HepG2 (cell line): ENCODE measurements around the gene FN1. TPM values are rescaled to one million over a fixed set of nuclear protein-coding genes. Genes with fewer than 3 reads are reported as not detected.

Experiments used
- AGO2 ChIP-seq: fragments of 200-400 bp; formaldehyde crosslinking; optimal IDR thresholded peaks from 2 replicates; pipeline ENCODE3; 2017; ENCODE audit warnings: mild to moderate bottlenecking, low read depth, low read length, moderate library complexity
- ATF7-NPFF ChIP-seq: sonication (generic); formaldehyde crosslinking; IDR thresholded peaks from 2 replicates; pipeline ENCODE4 v1.8.1; 2023; ENCODE audit warnings: mild to moderate bottlenecking, low read depth, missing genetic modification reagents, moderate library complexity
- CCDC6 ChIP-seq: sonication (generic); formaldehyde crosslinking; IDR thresholded peaks from 2 replicates; pipeline ENCODE4 v1.8.1; 2022; ENCODE audit warnings: mild to moderate bottlenecking, missing genetic modification reagents, moderate library complexity
- ERF ChIP-seq: IDR thresholded peaks from 2 replicates; pipeline ENCODE4 v1.6.1; 2018; ENCODE audit warnings: missing biosample characterization, missing genetic modification reagents
- HNRNPL ChIP-seq: fragments of 200-400 bp; formaldehyde crosslinking; IDR thresholded peaks from 2 replicates; pipeline ENCODE4 v1.6.1; 2017; ENCODE audit warnings: mild to moderate bottlenecking, low read depth, low read length
- KLF12 ChIP-seq: sonication (generic); formaldehyde crosslinking; IDR thresholded peaks from 2 replicates; pipeline ENCODE4 v1.4.0; 2020; ENCODE audit warnings: missing genetic modification reagents, borderline replicate concordance
- MXI1 ChIP-seq: IDR thresholded peaks from 3 replicates; pipeline ENCODE4 v1.6.1; 2012; ENCODE audit warnings: low read depth, low read length, inconsistent platforms, borderline replicate concordance
- PTBP1 ChIP-seq: fragments of 200-400 bp; formaldehyde crosslinking; IDR thresholded peaks from 2 replicates; pipeline ENCODE4 v1.6.1; 2018; ENCODE audit warnings: low read length, low read depth; ENCODE audit not compliant: poor library complexity, severe bottlenecking
- SALL2 ChIP-seq: sonication (generic); formaldehyde crosslinking; IDR thresholded peaks from 2 replicates; pipeline ENCODE4 v1.8.1; 2023; ENCODE audit warnings: mild to moderate bottlenecking, missing genetic modification reagents, inconsistent platforms
- SMAD3 ChIP-seq: sonication (generic); formaldehyde crosslinking; IDR thresholded peaks from 2 replicates; pipeline ENCODE4 v1.4.0; 2020; ENCODE audit warnings: missing genetic modification reagents
- THAP11 ChIP-seq: IDR thresholded peaks from 2 replicates; pipeline ENCODE4 v1.6.1; 2016; ENCODE audit warnings: missing biosample characterization, missing genetic modification reagents
- ZMYM3 ChIP-seq: sonication (generic); formaldehyde crosslinking; IDR thresholded peaks from 2 replicates; pipeline ENCODE4 v1.5.1; 2020; ENCODE audit warnings: mild to moderate bottlenecking, missing genetic modification reagents
- ZNF136 ChIP-seq: sonication (generic); formaldehyde crosslinking; IDR thresholded peaks from 2 replicates; pipeline ENCODE4 v1.8.1; 2022; ENCODE audit warnings: low read depth, mild to moderate bottlenecking, moderate library complexity, missing genetic modification reagents
- ZNF282 ChIP-seq: fragments of 450-650 bp; IDR thresholded peaks from 2 replicates; pipeline ENCODE4 v1.6.1; 2018; ENCODE audit not compliant: partially characterized antibody
- ZNF841 ChIP-seq: sonication (generic); formaldehyde crosslinking; IDR thresholded peaks from 2 replicates; pipeline ENCODE4 v1.8.1; 2023; ENCODE audit warnings: missing genetic modification reagents, borderline replicate concordance
- polyA plus RNA-seq, 8 experiments: library from polyadenylated mRNA; depleted of rRNA in 3 of 8; stranded (reverse) in 7 of 8; unstranded in 1 of 8; fragments of >200 nt; fragmentation: Illumina TruSeq in 4 of 8; extraction: Trizol in 4 of 8; gene quantifications; 2 replicates each; pipeline versions ENCODE4 v1.2.1 to v1.2.3, GENCODE V29; 2011 to 2016; ENCODE audit warnings: low read depth in 4 of 8, missing spikeins in 1 of 8, mixed read lengths in 1 of 8; ENCODE audit not compliant: insufficient read depth in 1 of 8
- total RNA-seq, 5 experiments: library from RNA; depleted of rRNA; stranded (reverse); fragments of >200 nt; fragmentation: Illumina TruSeq; extraction: Trizol; gene quantifications; 2 replicates each; pipeline ENCODE4 v1.2.3, GENCODE V29; 2016; ENCODE audit warnings: low read depth in 1 of 5
- TF ChIP-seq, protein P1 (sequence below), 2 experiments: fragments of 450-650 bp in 1 of 2; sonication (generic) in 1 of 2; formaldehyde crosslinking in 1 of 2; IDR thresholded peaks; 2 replicates each; pipeline versions ENCODE4 v1.6.1 to v1.8.0; 2016 to 2022; ENCODE audit warnings: antibody characterized with exemption in 1 of 2, mild to moderate bottlenecking in 1 of 2, missing genetic modification reagents in 1 of 2
- TF ChIP-seq, protein P2 (sequence below): sonication (generic); formaldehyde crosslinking; IDR thresholded peaks from 2 replicates; pipeline ENCODE4 v1.5.0; 2020; ENCODE audit warnings: missing genetic modification reagents, mild to moderate bottlenecking, borderline replicate concordance
- TF ChIP-seq, protein P3 (sequence below): sonication (generic); formaldehyde crosslinking; IDR thresholded peaks from 2 replicates; pipeline ENCODE4 v1.8.1; 2023; ENCODE audit warnings: mild to moderate bottlenecking, missing genetic modification reagents
- TF ChIP-seq, protein P4 (sequence below): sonication (generic); formaldehyde crosslinking; IDR thresholded peaks from 2 replicates; pipeline ENCODE4 v1.4.0; 2020; ENCODE audit warnings: mild to moderate bottlenecking, missing genetic modification reagents

FN1 gene
- total and polyA plus RNA-seq, 2 of the 13 experiments (the other 11 are each of a cell fraction or from before 2014, with no cell fraction given) = 1,847 to 6,471 TPM

DNA sequence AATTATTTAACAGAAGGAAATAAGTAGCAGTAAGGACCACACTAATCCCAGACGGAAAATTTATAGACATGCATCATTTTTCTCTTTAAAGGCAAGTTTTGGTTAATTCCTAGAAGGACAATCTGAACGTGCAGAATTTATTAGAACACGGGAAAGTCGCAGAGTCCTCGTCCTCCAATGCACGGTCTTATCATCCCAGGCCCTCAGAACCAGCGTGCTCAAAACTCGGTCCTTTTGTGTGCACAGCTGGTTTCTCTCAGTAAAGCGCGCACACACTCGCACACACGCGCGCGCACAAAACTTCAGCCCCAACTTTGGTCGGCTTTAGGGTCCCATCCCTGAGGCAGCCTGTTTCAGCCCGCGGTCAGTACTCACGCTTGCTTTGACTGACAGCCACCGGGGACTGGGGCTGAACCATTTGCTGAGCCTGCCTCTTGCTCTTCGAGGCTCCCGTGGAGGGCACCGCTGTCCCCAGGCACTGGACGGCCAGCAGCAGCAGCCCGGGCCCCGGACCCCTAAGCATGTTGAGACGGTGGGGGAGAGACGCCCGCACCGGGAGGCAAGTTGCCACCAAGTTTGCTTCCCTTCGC, 493 bp downstream of the FN1 start (continued):
- TF ChIP-seq AGO2 (peak; percentile 100), KLF12 (no peak), HNRNPL (peak; percentile 91), ERF (0 out of 2 replicates have a peak, but pooled peaks have one; percentile 2), MXI1 (peak; percentile 26; the same call in 1 of the 3 replicates), ZNF282 (no peak), PTBP1 (peak; percentile 99), CCDC6 (CRISPR knock-in tag) (no peak; the same call in 1 of the 2 replicates), SALL2 (CRISPR knock-in tag) (0 out of 2 replicates have a peak, but pooled peaks have one; percentile 60), ZMYM3 (CRISPR knock-in tag) (0 out of 2 replicates have a peak, but pooled peaks have one; percentile 43), THAP11 (CRISPR knock-in tag) (no peak), ZNF841 (CRISPR knock-in tag) (no peak), ATF7-NPFF (CRISPR knock-in tag) (peak; percentile 87; the same call in 1 of the 2 replicates), SMAD3 (CRISPR knock-in tag) (no peak; the same call in 1 of the 2 replicates), ZNF136 (CRISPR knock-in tag) (0 out of 2 replicates have a peak, but pooled peaks have one; percentile 58)
- TF ChIP-seq, protein P1, sequence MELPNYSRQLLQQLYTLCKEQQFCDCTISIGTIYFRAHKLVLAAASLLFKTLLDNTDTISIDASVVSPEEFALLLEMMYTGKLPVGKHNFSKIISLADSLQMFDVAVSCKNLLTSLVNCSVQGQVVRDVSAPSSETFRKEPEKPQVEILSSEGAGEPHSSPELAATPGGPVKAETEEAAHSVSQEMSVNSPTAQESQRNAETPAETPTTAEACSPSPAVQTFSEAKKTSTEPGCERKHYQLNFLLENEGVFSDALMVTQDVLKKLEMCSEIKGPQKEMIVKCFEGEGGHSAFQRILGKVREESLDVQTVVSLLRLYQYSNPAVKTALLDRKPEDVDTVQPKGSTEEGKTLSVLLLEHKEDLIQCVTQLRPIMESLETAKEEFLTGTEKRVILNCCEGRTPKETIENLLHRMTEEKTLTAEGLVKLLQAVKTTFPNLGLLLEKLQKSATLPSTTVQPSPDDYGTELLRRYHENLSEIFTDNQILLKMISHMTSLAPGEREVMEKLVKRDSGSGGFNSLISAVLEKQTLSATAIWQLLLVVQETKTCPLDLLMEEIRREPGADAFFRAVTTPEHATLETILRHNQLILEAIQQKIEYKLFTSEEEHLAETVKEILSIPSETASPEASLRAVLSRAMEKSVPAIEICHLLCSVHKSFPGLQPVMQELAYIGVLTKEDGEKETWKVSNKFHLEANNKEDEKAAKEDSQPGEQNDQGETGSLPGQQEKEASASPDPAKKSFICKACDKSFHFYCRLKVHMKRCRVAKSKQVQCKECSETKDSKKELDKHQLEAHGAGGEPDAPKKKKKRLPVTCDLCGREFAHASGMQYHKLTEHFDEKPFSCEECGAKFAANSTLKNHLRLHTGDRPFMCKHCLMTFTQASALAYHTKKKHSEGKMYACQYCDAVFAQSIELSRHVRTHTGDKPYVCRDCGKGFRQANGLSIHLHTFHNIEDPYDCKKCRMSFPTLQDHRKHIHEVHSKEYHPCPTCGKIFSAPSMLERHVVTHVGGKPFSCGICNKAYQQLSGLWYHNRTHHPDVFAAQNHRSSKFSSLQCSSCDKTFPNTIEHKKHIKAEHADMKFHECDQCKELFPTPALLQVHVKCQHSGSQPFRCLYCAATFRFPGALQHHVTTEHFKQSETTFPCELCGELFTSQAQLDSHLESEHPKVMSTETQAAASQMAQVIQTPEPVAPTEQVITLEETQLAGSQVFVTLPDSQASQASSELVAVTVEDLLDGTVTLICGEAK (IDR thresholded peaks at IDR 0.05) = no peak
- TF ChIP-seq, protein P1 (CRISPR knock-in tag; IDR thresholded peaks at IDR 0.05) = peak; percentile 76
- TF ChIP-seq, protein P2, sequence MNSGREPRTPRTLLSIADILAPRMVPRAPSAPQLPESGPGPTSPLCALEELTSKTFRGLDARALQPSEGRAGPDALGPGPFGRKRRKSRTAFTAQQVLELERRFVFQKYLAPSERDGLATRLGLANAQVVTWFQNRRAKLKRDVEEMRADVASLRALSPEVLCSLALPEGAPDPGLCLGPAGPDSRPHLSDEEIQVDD (CRISPR knock-in tag) = 0 out of 2 replicates have a peak, but pooled peaks have one; percentile 24
- TF ChIP-seq, protein P3, sequence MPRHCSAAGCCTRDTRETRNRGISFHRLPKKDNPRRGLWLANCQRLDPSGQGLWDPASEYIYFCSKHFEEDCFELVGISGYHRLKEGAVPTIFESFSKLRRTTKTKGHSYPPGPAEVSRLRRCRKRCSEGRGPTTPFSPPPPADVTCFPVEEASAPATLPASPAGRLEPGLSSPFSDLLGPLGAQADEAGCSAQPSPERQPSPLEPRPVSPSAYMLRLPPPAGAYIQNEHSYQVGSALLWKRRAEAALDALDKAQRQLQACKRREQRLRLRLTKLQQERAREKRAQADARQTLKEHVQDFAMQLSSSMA (CRISPR knock-in tag) = peak; percentile 21; the same call in 1 of the 2 replicates
- TF ChIP-seq, protein P4, sequence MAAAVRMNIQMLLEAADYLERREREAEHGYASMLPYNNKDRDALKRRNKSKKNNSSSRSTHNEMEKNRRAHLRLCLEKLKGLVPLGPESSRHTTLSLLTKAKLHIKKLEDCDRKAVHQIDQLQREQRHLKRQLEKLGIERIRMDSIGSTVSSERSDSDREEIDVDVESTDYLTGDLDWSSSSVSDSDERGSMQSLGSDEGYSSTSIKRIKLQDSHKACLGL (CRISPR knock-in tag) = peak; percentile 78; the same call in 1 of the 2 replicates
